Choroid plexus epithelial cell (primary cell): ENCODE measurements around the gene TEX28.
"Not testable (repeated sequence)": the region's sequence is repeated elsewhere in the genome, so short reads cannot be mapped to it uniquely, and the experiment has no call there.

Experiments
- DNase-seq: peaks from one replicate; pipeline ENCODE4 v3.0.0-alpha.2; 2010; ENCODE audit warnings: low read depth
- H3K4me3 ChIP-seq: 2 replicates; pipeline ENCODE4 v1.5.1; 2011; ENCODE audit warnings: low read depth, mild to moderate bottlenecking, control low read depth, low read length, moderate library complexity
- TF ChIP-seq, protein P1 (sequence below): conservative IDR thresholded peaks from 2 replicates; pipeline ENCODE4 v1.5.1; 2011; ENCODE audit warnings: low read depth, mild to moderate bottlenecking, control low read depth, inconsistent platforms, low read length, moderate library complexity

Gene TEX28

DNA sequence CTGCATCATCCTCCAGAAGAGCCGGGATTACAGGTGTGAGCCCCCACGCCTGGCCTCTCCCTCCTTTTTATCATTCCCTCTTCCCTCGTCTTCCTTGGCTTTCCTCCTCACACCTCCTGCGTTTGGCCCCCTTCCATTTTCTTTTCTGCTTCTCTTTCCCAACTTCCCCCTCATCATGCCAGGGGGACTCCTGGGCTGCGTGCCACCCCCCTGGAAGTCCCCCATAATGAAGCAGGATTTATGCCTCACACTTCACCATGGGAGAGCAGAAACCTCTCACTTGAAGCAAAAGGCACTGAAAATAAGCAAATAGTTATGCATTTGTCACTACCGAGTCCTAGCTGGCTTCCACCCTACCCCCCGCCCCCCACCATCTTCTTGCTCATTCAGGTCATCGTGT is 8.6 kb upstream of the TEX28 start:
- no peak for DNase-seq
- TF ChIP-seq, protein P1, sequence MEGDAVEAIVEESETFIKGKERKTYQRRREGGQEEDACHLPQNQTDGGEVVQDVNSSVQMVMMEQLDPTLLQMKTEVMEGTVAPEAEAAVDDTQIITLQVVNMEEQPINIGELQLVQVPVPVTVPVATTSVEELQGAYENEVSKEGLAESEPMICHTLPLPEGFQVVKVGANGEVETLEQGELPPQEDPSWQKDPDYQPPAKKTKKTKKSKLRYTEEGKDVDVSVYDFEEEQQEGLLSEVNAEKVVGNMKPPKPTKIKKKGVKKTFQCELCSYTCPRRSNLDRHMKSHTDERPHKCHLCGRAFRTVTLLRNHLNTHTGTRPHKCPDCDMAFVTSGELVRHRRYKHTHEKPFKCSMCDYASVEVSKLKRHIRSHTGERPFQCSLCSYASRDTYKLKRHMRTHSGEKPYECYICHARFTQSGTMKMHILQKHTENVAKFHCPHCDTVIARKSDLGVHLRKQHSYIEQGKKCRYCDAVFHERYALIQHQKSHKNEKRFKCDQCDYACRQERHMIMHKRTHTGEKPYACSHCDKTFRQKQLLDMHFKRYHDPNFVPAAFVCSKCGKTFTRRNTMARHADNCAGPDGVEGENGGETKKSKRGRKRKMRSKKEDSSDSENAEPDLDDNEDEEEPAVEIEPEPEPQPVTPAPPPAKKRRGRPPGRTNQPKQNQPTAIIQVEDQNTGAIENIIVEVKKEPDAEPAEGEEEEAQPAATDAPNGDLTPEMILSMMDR = no peak
- no peak overlapping the region for H3K4me3 ChIP-seq

DNA sequence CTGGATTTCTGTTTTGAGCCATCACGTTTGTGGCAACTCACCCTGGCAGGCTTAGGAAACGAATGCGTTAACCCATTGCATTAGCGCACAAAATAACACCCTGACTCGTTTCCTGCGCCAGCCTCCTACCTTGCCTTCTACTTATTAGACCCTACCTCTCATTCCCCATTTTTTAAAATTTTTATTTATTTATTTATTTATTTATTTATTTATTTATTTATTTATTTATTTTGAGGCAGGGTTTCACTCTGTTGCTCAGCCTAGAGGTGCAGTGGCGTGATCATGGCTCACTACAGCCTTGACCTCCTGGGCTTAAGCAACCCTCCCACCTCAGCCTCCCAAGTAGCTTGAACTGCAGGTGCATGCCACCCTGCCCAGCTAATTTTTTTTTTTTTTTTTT is 8.1 kb upstream of the TEX28 start:
- DNase-seq, H3K4me3 ChIP-seq: not testable (repeated sequence)

DNA sequence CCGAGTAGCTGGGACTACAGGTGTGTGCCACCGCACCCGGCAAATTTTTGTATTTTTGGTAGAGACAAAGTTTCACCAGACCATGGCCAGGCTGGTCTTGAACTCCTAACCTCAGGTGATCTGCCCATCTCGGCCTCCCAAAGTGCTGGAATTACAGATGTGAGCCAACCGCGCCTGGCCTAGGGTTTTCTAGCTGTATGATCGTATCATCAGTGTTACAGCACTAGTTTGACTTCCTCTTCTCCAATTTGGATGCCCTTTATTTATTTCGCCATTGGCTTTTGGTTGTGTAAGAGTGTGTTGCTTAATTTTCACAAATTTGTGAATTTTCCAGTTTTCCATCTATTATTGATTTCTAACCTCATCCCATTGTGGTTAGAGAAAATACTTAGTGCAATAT is 5.9 kb upstream of the TEX28 start:
- no peak for DNase-seq

DNA sequence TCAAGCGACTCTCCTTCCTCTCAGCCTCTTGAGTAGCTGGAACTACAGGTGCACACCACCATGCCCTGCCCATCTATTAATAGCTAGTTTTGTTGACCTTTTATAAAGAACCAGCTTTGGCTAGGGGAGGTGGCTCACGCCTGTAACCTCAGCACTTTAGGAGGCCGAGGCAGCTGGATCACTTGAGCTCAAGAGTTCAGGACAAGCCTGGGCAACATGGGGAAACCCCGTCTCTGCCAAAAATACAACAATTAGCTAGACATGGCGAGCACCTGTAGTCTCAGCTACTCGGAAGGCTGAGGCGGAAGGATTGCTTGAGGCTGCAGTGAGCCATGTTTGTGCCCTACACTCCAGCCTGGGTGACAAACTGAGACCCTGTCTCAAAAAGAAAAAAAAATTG is 3.4 kb upstream of the TEX28 start:
- H3K4me3 ChIP-seq = no peak overlapping the region
- DNase-seq = no peak
- TF ChIP-seq, protein P1 = no peak

More for the DNA sequence above, 5.9 kb upstream of the TEX28 start:
- TF ChIP-seq, protein P1 = no peak
- no peak overlapping the region for H3K4me3 ChIP-seq

DNA sequence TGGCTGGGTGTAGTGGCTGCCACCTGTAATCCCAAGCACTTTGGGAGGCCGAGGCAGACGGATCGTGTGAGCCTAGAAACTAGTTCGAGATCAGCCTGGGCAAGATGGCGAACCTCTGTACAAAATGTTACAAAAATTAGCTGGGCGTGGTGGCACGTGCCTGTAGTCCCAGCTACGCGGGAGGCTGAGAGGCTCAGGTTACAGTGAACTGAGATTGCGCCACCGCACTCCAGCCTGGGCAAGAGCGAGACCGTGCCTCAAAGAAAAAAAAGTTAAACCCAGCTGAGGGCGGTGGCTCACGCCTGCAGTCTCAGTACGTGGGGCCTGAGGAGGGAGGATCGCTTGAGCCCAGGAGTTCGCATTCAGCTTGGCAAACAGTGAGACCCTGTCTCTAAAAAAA is 1.8 kb upstream of the TEX28 start:
- H3K4me3 ChIP-seq = no peak overlapping the region
- DNase-seq = no peak
- TF ChIP-seq, protein P1 = no peak

DNA sequence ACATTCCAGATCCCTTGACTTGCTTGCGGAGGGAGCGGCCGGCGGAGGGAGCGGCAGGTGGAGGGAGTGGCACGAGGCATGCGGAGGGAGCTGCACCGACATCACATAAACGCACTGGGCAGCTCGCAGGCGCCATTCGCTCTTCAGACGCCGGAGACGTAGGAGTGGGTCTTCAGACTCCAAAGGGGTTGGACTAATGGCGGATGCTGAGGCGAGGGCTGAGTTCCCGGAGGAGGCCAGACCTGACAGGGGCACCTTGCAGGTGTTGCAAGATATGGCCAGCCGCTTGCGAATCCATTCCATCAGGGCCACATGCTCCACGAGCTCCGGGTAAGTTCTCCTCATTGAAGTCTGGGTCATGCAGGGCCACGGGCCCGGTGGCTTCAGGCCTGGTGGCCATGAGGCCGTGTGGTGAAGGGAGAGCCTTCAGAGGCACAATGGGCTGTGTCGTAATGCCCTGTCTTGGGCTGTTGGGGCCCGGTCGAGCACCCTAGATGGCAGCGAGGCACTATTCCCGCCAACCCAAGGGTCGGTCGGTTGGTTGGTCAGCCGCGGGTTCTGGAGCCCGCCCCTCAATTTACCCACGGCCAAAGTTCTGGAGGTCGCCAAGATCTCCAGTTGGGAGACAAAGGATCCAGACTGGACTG is 863 bp upstream of the TEX28 start, which contains the start of gene TKTL1:
Gene TKTL1, plus strand, starts transcription at position 132 of the 647 bp plus-strand sequence. Its CDS starts 65 bp downstream, at position 197.
- no peak within 1 kb of the TSS for H3K4me3 ChIP-seq
- TF ChIP-seq, protein P1 = no peak
- DNase-seq = no peak

DNA sequence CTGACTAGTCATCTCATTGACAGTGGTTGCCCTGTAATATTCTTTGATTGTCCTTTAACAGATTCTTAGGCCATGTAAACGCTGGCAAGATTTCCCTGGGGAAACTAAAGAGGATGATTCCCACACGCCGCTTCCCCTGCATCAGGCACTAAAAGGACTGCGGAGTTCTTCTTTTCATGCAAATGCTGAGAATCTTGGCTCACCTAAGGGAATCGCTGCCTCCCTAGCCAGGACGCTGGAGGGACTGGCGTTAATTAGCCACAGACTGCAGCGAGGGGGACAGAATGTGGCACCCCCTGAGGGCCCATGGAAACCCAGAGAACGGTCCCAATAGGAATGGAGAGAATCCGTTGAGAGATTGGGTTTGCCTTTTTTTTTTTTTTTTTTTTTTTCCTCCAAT is 8.5 kb downstream of the TEX28 start:
- DNase-seq, H3K4me3 ChIP-seq: not testable (repeated sequence)

DNA sequence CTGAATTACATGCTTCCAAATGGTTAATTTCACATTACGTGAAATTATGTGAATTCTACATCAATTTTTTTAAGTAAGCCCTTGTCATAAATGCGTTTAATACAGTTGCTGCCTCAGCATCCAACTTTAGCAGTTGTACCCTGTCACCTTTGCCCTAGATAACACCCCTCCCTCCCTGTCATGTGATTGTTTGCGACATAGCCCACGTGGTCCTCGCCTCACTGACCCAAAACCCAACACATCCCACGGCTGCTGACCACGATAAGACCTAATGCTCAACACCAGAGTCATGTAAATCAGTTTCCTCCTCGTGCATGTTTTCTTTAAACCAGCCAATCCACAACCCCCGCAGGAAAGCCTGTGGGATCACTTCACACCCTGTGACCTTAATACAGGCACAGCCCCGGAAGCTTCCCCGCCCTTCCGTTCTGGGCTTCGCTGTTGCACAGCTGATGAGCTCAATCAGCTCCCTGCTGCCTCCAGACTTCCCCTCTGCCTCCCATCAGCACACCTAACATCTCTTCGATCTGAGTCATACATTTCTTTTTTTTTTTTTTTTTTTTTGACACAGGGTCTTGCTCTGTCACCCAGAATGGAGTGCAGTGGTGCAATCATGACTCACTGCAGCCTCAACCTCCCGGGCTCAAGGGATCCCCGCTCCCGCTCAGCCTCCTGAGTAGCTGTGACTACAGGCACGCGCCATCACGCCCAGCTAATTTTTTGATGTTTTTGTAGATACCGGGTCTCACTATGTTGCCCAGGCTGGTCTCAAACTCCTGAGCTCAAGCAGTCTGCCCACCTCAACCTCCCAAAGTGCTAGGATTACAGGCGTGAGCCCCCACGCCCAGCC is 10.2 kb downstream of the TEX28 start:
- DNase-seq, H3K4me3 ChIP-seq: not testable (repeated sequence)

DNA sequence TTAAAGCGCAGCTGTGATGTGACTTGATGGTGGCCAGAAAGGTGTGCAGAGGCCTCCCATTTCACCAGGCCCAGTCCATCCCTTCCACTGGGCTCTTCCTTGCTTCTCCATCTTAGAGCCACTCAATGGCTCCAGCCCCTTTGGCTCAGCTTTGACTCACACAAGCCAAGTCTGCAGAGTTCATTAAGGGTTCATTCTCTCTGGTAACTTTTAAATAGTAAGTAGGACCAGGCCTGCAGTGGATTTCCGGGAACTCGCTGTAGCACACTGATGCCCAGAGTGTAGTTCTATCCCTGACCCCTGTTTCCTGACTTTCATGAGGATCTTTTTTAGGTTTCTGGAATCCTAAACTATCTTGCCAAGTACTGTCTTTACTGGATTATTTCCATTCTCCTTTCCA is 25.7 kb downstream of the TEX28 start:
- not testable (repeated sequence) for DNase-seq, H3K4me3 ChIP-seq

DNA sequence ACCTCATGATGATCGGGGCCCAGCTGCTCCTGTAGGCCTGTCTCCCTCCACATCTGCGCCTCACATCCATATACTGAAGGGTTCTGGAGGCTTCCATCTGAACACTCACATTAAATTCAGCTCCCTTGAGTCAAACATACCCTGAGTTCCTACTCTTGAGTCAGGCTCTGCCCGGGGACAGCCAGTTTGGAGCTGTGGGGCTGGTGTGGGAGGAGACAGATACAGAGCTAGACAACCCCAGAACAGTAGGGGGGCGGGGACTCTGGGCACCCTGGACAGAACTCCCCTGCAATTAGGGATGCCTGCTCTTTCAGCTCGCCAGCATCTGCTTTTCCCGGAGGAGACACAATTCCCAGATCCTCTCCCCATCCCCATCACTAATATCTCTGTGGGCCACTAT is 31.9 kb downstream of the TEX28 start:
- DNase-seq, H3K4me3 ChIP-seq: not testable (repeated sequence)

DNA sequence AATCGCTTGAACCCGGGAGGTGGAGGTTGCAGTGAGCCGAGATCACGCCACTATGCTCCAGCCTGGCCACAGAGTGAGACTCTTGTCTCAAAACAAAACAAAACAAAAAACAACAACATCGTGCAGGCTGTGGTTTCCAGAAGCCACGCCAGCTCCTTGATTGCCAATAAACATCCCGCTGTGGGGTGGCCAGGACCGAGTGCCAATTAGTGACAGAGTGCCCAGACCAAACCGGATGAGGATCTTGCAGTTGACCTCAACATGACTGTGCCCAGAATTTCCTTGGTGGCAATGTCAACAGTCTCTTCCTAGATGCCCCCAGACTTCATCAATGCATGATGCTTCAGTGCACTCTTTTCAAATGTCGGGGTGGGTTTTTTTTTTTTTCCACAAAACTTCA is 36.2 kb downstream of the TEX28 start:
- DNase-seq, H3K4me3 ChIP-seq: not testable (repeated sequence)

DNA sequence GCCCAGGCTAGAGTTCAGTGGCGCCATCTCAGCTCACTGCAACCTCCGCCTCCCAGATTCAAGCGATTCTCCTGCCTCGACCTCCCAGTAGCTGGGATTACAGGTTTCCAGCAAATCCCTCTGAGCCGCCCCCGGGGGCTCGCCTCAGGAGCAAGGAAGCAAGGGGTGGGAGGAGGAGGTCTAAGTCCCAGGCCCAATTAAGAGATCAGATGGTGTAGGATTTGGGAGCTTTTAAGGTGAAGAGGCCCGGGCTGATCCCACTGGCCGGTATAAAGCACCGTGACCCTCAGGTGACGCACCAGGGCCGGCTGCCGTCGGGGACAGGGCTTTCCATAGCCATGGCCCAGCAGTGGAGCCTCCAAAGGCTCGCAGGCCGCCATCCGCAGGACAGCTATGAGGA is 37.6 kb downstream of the TEX28 start, which contains the start of gene OPN1MW3:
Gene OPN1MW3, plus strand, starts transcription at position 301 of the 400 bp plus-strand sequence. Its CDS starts 38 bp downstream, at position 339.
- not testable (repeated sequence) for H3K4me3 ChIP-seq, DNase-seq

DNA sequence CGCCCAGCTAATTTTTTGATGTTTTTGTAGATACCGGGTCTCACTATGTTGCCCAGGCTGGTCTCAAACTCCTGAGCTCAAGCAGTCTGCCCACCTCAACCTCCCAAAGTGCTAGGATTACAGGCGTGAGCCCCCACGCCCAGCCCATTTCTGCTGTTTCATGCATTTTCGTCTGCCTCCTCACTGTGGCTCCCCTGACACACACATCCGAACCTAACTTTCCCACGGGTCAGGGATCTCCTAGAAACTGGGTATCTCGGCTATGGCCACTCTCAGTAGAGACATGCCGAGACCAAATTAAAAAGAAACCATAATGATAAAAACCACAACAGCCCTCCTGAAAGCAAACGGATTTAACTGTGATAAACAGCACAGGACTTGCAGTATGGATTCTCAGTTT is 46.8 kb downstream of the TEX28 start:
- DNase-seq, H3K4me3 ChIP-seq: not testable (repeated sequence)
